Activated T-helper 1 cell treated with anti-CD3 and anti-CD28 coated beads, Interleukin-2, amount 50 U/mL, for 16 hours (primary cell): ENCODE measurements around the gene STK39.
"Not testable (repeated sequence)": the region's sequence is repeated elsewhere in the genome, so short reads cannot be mapped to it uniquely, and the experiment has no call there.

Source experiments
- DNase-seq, 2 donors: peaks; one replicate each; pipeline ENCODE4 v3.0.0-alpha.2; 2020; ENCODE audit warnings: low read depth in 1 of 2, low spot score in 1 of 2

The STK39 gene

GRCh38 chr2:168058675-168059074 lies 188.7 kb downstream of the STK39 start:
- no peak for DNase-seq

GRCh38 chr2:168056242-168056787 lies 191.1 kb downstream of the STK39 start:
- DNase-seq = no peak

GRCh38 chr2:168054657-168055056 lies 192.7 kb downstream of the STK39 start:
- DNase-seq = no peak

GRCh38 chr2:168053676-168054075 lies 193.7 kb downstream of the STK39 start:
- no peak for DNase-seq

GRCh38 chr2:168052773-168053172 lies 194.6 kb downstream of the STK39 start:
- no peak for DNase-seq

GRCh38 chr2:168050377-168050776 lies 197.0 kb downstream of the STK39 start:
- no peak for DNase-seq

GRCh38 chr2:168049609-168050008 lies 197.8 kb downstream of the STK39 start:
- DNase-seq = no peak

- DNase-seq = no peak
Measured at GRCh38 chr2:168047091-168047690, 200.2 kb downstream of the STK39 start.

- DNase-seq = no peak
Measured at GRCh38 chr2:168044579-168044978, 202.8 kb downstream of the STK39 start.

- no peak for DNase-seq
Measured at GRCh38 chr2:168044176-168044575, 203.2 kb downstream of the STK39 start.

- not testable (repeated sequence) for DNase-seq
Measured at GRCh38 chr2:168042127-168042824, 205.1 kb downstream of the STK39 start.

GRCh38 chr2:168039881-168040280 lies 207.5 kb downstream of the STK39 start:
- no peak for DNase-seq

- DNase-seq = no peak
Measured at GRCh38 chr2:168037778-168038177, 209.6 kb downstream of the STK39 start.

GRCh38 chr2:168035458-168035857 lies 211.9 kb downstream of the STK39 start:
- no peak for DNase-seq

GRCh38 chr2:168034616-168035015 lies 212.8 kb downstream of the STK39 start:
- DNase-seq = no peak

- DNase-seq = no peak
Measured at GRCh38 chr2:168033966-168034365, 213.4 kb downstream of the STK39 start.

- DNase-seq = no peak
Measured at GRCh38 chr2:168032091-168032490, 215.3 kb downstream of the STK39 start.

GRCh38 chr2:168030862-168031624 lies 216.4 kb downstream of the STK39 start:
- no peak for DNase-seq

GRCh38 chr2:168029071-168029470 lies 218.3 kb downstream of the STK39 start:
- DNase-seq = no peak

- no peak for DNase-seq
Measured at GRCh38 chr2:168028362-168028761, 219.0 kb downstream of the STK39 start.

GRCh38 chr2:168025487-168026202 lies 221.8 kb downstream of the STK39 start:
- no peak for DNase-seq
